Ishikawa (cell line): ENCODE measurements around the gene ZC3H12C.

Experiments
- EP300 ChIP-seq: IDR thresholded peaks from 2 replicates; pipeline ENCODE4 v1.6.1; 2012; ENCODE audit warnings: borderline replicate concordance
- NFIC ChIP-seq: IDR thresholded peaks from 2 replicates; pipeline ENCODE4 v1.6.1; 2012
- TCF12 ChIP-seq: IDR thresholded peaks from 2 replicates; pipeline ENCODE4 v1.6.1; 2012; ENCODE audit warnings: low read depth
- YY1 ChIP-seq: IDR thresholded peaks from 2 replicates; pipeline ENCODE4 v1.6.1; 2012; ENCODE audit warnings: low read depth
- TF ChIP-seq, protein P1 (sequence below): IDR thresholded peaks from 2 replicates; pipeline ENCODE4 v1.6.1; 2012; ENCODE audit warnings: low read depth, mild to moderate bottlenecking

DNA sequence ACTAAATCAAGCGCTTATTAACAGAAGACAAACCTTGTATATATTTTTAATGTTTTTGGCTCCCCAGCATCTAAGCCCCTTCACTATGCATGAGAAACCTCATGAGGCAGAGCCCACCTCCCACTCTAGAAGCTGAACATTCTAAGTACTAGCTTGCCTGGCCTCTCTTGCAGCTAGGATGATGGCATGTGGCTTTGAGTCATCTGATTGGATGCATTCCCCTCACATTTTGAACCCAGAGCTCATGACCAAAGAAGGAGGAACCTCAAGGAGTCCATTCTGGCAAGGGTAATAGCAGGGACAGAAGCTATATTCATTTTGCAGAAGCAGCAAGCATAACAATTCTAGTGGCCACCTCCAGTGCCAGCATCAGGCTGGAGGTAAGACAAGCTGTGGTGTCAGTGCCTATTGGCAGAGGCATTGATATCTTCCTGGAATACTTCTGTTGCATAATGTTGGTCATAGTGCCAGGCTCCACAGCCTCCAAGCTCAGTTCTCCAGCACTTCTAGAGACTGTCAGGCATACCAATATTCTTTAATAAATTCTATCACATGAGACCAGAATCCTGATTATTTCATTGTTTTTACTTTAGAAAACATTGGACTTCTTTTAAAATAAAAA, 14.2 kb upstream of the ZC3H12C start:
- TF ChIP-seq EP300 = no peak
- TF ChIP-seq YY1 = no peak
- TF ChIP-seq TCF12 = no peak
- TF ChIP-seq, protein P1, sequence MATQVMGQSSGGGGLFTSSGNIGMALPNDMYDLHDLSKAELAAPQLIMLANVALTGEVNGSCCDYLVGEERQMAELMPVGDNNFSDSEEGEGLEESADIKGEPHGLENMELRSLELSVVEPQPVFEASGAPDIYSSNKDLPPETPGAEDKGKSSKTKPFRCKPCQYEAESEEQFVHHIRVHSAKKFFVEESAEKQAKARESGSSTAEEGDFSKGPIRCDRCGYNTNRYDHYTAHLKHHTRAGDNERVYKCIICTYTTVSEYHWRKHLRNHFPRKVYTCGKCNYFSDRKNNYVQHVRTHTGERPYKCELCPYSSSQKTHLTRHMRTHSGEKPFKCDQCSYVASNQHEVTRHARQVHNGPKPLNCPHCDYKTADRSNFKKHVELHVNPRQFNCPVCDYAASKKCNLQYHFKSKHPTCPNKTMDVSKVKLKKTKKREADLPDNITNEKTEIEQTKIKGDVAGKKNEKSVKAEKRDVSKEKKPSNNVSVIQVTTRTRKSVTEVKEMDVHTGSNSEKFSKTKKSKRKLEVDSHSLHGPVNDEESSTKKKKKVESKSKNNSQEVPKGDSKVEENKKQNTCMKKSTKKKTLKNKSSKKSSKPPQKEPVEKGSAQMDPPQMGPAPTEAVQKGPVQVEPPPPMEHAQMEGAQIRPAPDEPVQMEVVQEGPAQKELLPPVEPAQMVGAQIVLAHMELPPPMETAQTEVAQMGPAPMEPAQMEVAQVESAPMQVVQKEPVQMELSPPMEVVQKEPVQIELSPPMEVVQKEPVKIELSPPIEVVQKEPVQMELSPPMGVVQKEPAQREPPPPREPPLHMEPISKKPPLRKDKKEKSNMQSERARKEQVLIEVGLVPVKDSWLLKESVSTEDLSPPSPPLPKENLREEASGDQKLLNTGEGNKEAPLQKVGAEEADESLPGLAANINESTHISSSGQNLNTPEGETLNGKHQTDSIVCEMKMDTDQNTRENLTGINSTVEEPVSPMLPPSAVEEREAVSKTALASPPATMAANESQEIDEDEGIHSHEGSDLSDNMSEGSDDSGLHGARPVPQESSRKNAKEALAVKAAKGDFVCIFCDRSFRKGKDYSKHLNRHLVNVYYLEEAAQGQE = no peak
- TF ChIP-seq NFIC = no peak
